Neuron (in vitro differentiated cells): ENCODE results near the gene KRT76.

ENCODE experiments used
- H2AFZ ChIP-seq: one replicate; pipeline ENCODE4 v1.6.1; 2013; ENCODE audit warnings: low read depth, mild to moderate bottlenecking, inconsistent platforms, low read length, moderate library complexity
- H3K27me3 ChIP-seq: one replicate; pipeline ENCODE4 v1.6.1; 2013; ENCODE audit warnings: low read length; ENCODE audit not compliant: insufficient read depth
- H3K36me3 ChIP-seq: one replicate; pipeline ENCODE4 v1.6.1; 2013; ENCODE audit warnings: low read length; ENCODE audit not compliant: insufficient read depth
- H3K4me1 ChIP-seq: one replicate; pipeline ENCODE4 v1.6.1; 2013; ENCODE audit warnings: low read length; ENCODE audit not compliant: insufficient read depth
- H3K4me3 ChIP-seq: 2 replicates; pipeline ENCODE4 v1.5.1; 2013; ENCODE audit warnings: mild to moderate bottlenecking, low read length, moderate library complexity
- H3K9me3 ChIP-seq: one replicate; pipeline ENCODE4 v1.6.1; 2013; ENCODE audit warnings: low read length

The KRT76 gene

GRCh38 chr12:52789637-52790426 lies 12.7 kb upstream of the KRT76 start:
- Histone ChIP-seq H3K27me3 (no peaks in the 10 kb centered on the region), H3K4me3 (no peak overlapping the region), H3K36me3 (no peaks in the 10 kb centered on the region), H2AFZ (no peak overlapping the region), H3K9me3 (no peaks in the 10 kb centered on the region), H3K4me1 (no peaks in the 10 kb centered on the region)

GRCh38 chr12:52788876-52789636 lies 11.9 kb upstream of the KRT76 start:
- Histone ChIP-seq H2AFZ (no peak overlapping the region), H3K36me3 (no peaks in the 10 kb centered on the region), H3K4me1 (no peaks in the 10 kb centered on the region), H3K9me3 (no peaks in the 10 kb centered on the region), H3K4me3 (no peak overlapping the region), H3K27me3 (no peaks in the 10 kb centered on the region)

- no peak overlapping the region for H3K4me3 ChIP-seq
- no peaks in the 10 kb centered on the region for H3K36me3 ChIP-seq
- H3K9me3 ChIP-seq: no peaks in the 10 kb centered on the region
- H3K4me1 ChIP-seq: no peaks in the 10 kb centered on the region
- no peaks in the 10 kb centered on the region for H3K27me3 ChIP-seq
- no peak overlapping the region for H2AFZ ChIP-seq
Measured at GRCh38 chr12:52788192-52788875, 11.2 kb upstream of the KRT76 start.

- H3K36me3 ChIP-seq: no peaks in the 10 kb centered on the region
- H3K27me3 ChIP-seq: no peaks in the 10 kb centered on the region
- no peak overlapping the region for H3K4me3 ChIP-seq
- H3K9me3 ChIP-seq: no peaks in the 10 kb centered on the region
- no peaks in the 10 kb centered on the region for H3K4me1 ChIP-seq
- H2AFZ ChIP-seq: no peak overlapping the region
Measured at GRCh38 chr12:52787324-52788191, 10.4 kb upstream of the KRT76 start.

GRCh38 chr12:52784909-52785308 lies 7.8 kb upstream of the KRT76 start:
- Histone ChIP-seq H3K4me3 (no peak overlapping the region), H3K27me3 (no peaks in the 10 kb centered on the region), H3K9me3 (no peaks in the 10 kb centered on the region), H2AFZ (no peak overlapping the region), H3K36me3 (no peaks in the 10 kb centered on the region), H3K4me1 (no peaks in the 10 kb centered on the region)

GRCh38 chr12:52783563-52784316 lies 6.6 kb upstream of the KRT76 start:
- no peaks in the 10 kb centered on the region for H3K27me3 ChIP-seq
- no peaks in the 10 kb centered on the region for H3K9me3 ChIP-seq
- no peaks in the 10 kb centered on the region for H3K36me3 ChIP-seq
- no peaks in the 10 kb centered on the region for H3K4me1 ChIP-seq
- H3K4me3 ChIP-seq: no peak overlapping the region
- no peak overlapping the region for H2AFZ ChIP-seq

- Histone ChIP-seq H3K4me1 (no peaks in the 10 kb centered on the region), H3K9me3 (no peaks in the 10 kb centered on the region), H3K27me3 (no peaks in the 10 kb centered on the region), H3K36me3 (no peaks in the 10 kb centered on the region), H2AFZ (no peak overlapping the region), H3K4me3 (no peak overlapping the region)
Measured at GRCh38 chr12:52782502-52782901, 5.4 kb upstream of the KRT76 start.

- no peaks in the 10 kb centered on the region for H3K27me3 ChIP-seq
- H2AFZ ChIP-seq: no peak overlapping the region
- H3K9me3 ChIP-seq: no peaks in the 10 kb centered on the region
- H3K4me1 ChIP-seq: no peaks in the 10 kb centered on the region
- no peaks in the 10 kb centered on the region for H3K36me3 ChIP-seq
- H3K4me3 ChIP-seq: no peak overlapping the region
Measured at GRCh38 chr12:52781399-52782082, 4.4 kb upstream of the KRT76 start.

- no peaks in the 10 kb centered on the region for H3K36me3 ChIP-seq
- no peaks in the 10 kb centered on the region for H3K4me1 ChIP-seq
- no peak overlapping the region for H2AFZ ChIP-seq
- H3K9me3 ChIP-seq: no peaks in the 10 kb centered on the region
- peaks cover under 1% of the 10 kb centered on the region for H3K27me3 ChIP-seq
- no peak overlapping the region for H3K4me3 ChIP-seq
Measured at GRCh38 chr12:52779914-52780313, 2.8 kb upstream of the KRT76 start.

- Histone ChIP-seq H3K4me1 (no peaks in the 10 kb centered on the region), H3K4me3 (no peak overlapping the region), H2AFZ (no peak overlapping the region), H3K36me3 (no peaks in the 10 kb centered on the region), H3K9me3 (no peaks in the 10 kb centered on the region), H3K27me3 (peaks cover 4% of the 10 kb centered on the region)
Measured at GRCh38 chr12:52778833-52779232, 1.7 kb upstream of the KRT76 start.

GRCh38 chr12:52777566-52777965 lies 421 bp upstream of the KRT76 start:
- H3K27me3 ChIP-seq: peaks cover 4% of the 10 kb centered on the region
- H3K4me1 ChIP-seq: no peaks in the 10 kb centered on the region
- no peaks in the 10 kb centered on the region for H3K36me3 ChIP-seq
- H2AFZ ChIP-seq: no peak overlapping the region
- H3K9me3 ChIP-seq: no peaks in the 10 kb centered on the region
- H3K4me3 ChIP-seq: no peak overlapping the region

GRCh38 chr12:52776435-52776834 lies 710 bp downstream of the KRT76 start:
- Histone ChIP-seq H3K36me3 (no peaks in the 10 kb centered on the region), H3K27me3 (peaks cover 4% of the 10 kb centered on the region), H3K9me3 (no peaks in the 10 kb centered on the region), H3K4me3 (no peak overlapping the region), H2AFZ (no peak overlapping the region), H3K4me1 (no peaks in the 10 kb centered on the region)
